Fibroblast of lung (primary cell): ENCODE data around the gene EN2.
A peak's percentile ranks its signal among the peaks of the same experiment; 100 is the strongest.

Source experiments
- EZH2 ChIP-seq: IDR thresholded peaks from 2 replicates; pipeline ENCODE4 v1.5.1; 2012; ENCODE audit warnings: low read length, control low read depth, mild to moderate bottlenecking; ENCODE audit errors: missing control alignments
- TF ChIP-seq, protein P1 (sequence below), 2 donors: IDR thresholded peaks in 1 of 2; conservative IDR thresholded peaks in 1 of 2; 1 replicate in 1 of 2; 2 replicates in 1 of 2; pipeline ENCODE4 v1.5.1; 2011 to 2012; ENCODE audit warnings: low read length in 2 of 2, control low read depth in 1 of 2, inconsistent platforms in 1 of 2, low read depth in 1 of 2, mild to moderate bottlenecking in 1 of 2

GRCh38 chr7:155450558-155450969 lies 7.4 kb upstream of the EN2 start:
- TF ChIP-seq, protein P1, sequence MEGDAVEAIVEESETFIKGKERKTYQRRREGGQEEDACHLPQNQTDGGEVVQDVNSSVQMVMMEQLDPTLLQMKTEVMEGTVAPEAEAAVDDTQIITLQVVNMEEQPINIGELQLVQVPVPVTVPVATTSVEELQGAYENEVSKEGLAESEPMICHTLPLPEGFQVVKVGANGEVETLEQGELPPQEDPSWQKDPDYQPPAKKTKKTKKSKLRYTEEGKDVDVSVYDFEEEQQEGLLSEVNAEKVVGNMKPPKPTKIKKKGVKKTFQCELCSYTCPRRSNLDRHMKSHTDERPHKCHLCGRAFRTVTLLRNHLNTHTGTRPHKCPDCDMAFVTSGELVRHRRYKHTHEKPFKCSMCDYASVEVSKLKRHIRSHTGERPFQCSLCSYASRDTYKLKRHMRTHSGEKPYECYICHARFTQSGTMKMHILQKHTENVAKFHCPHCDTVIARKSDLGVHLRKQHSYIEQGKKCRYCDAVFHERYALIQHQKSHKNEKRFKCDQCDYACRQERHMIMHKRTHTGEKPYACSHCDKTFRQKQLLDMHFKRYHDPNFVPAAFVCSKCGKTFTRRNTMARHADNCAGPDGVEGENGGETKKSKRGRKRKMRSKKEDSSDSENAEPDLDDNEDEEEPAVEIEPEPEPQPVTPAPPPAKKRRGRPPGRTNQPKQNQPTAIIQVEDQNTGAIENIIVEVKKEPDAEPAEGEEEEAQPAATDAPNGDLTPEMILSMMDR (conservative IDR thresholded peaks at IDR 0.05 in 1 of 2, IDR thresholded peaks at IDR 0.05 in 1 of 2; ENCODE audit: low read depth in 1 of 2, low read length in 2 of 2): no peak
- TF ChIP-seq EZH2: peak; percentile 42
